ENCODE data around the gene CYP3A4. TPM values are rescaled to one million over a fixed set of nuclear protein-coding genes. Genes with fewer than 3 reads are reported as not detected.

The CYP3A4 gene
- total RNA-seq, 1 experiment from 2014 or later, result not detected

DNA sequence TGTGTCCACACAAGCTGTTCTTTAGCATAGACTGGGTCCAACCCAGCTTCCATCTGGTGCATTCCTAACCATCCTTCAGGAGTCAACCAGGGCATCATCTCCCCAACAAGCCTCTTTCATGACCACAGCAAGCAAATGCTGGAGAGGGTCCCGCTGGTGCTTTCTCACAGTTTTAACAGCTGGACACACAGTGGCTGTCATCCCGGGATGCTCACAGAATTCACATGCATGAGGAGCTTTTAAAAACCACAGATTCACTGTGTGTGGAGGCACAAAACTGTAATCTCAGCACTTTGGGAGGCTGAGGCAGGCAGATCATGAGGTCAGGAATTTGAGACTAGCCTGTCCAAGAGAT lies 42.6 kb downstream of the CYP3A4 start:
- DNase-seq, result no peak
- Mint-ChIP-seq H3K27ac (no peak overlapping the region), H3K27me3 (ENCODE audit: low read depth) (peaks cover 11% of the 10 kb centered on the region), H3K36me3 (ENCODE audit: insufficient read depth in 1 of 3, low read depth in 3 of 3) (no peaks in the 10 kb centered on the region; a peak in 1 of 7 replicates), H3K4me3 (no peak overlapping the region), H3K9me3 (peaks cover 2 to 3% of the 10 kb centered on the region in 2 experiments; a peak in 2 of 5 replicates), H3K4me1 (peaks cover 0 to 26% of the 10 kb centered on the region in 2 experiments; a peak in 3 of 4 replicates)
- no peak overlapping the region for H3K14ac ChIP-seq (ENCODE audit: insufficient read depth, low read length)
- no peaks in the 10 kb centered on the region for H4K20me1 ChIP-seq (ENCODE audit: control insufficient read depth, insufficient read depth, insufficient read length)
- H2AK5ac ChIP-seq (ENCODE audit: insufficient read length, low read length), result no peak overlapping the region
- H4K91ac ChIP-seq (ENCODE audit: insufficient read length, low read depth, low read length), result no peak overlapping the region
- H2BK12ac ChIP-seq (ENCODE audit: insufficient read length, low read depth, low read length), result no peak overlapping the region
- no peak overlapping the region for H3K27ac ChIP-seq (ENCODE audit: insufficient read length, low read depth, low read length)
- H4K5ac ChIP-seq (ENCODE audit: insufficient read length, low read depth, low read length), result no peak overlapping the region
- no CpG with 5 or more reads among the region's 2 CpGs for WGBS (ENCODE audit: extremely low coverage, insufficient read length, low lambda C conversion rate)
- H3K79me2 ChIP-seq (ENCODE audit: insufficient read depth, low read length), result no peaks in the 10 kb centered on the region
- H2BK20ac ChIP-seq (ENCODE audit: low read depth, low read length, poor library complexity, severe bottlenecking), result no peak overlapping the region
- no peak overlapping the region for H3K18ac ChIP-seq (ENCODE audit: insufficient read length, low read depth, low read length)
- H3K9me3 ChIP-seq (ENCODE audit: control insufficient read depth, low read depth, low read length), result no peaks in the 10 kb centered on the region
- no peak overlapping the region for H3K56ac ChIP-seq (ENCODE audit: insufficient read length, low read depth, low read length)
- H3K4ac ChIP-seq (ENCODE audit: low read depth, low read length), result no peak overlapping the region
- no peaks in the 10 kb centered on the region for H3K27me3 ChIP-seq (ENCODE audit: insufficient read depth, low read length)
- H3K9ac ChIP-seq (ENCODE audit: extremely low read depth, insufficient read length, low read length), result no peak overlapping the region
- H3K23ac ChIP-seq (ENCODE audit: insufficient read length, low read depth, low read length), result no peak overlapping the region
- H2BK120ac ChIP-seq (ENCODE audit: low read depth, low read length, poor library complexity, severe bottlenecking), result no peak overlapping the region
- H3K23me2 ChIP-seq (ENCODE audit: insufficient read length, low read depth, low read length, poor library complexity, severe bottlenecking), result no peaks in the 10 kb centered on the region
- no peak overlapping the region for H2BK15ac ChIP-seq (ENCODE audit: low read depth, low read length)
- TF ChIP-seq, protein P1, sequence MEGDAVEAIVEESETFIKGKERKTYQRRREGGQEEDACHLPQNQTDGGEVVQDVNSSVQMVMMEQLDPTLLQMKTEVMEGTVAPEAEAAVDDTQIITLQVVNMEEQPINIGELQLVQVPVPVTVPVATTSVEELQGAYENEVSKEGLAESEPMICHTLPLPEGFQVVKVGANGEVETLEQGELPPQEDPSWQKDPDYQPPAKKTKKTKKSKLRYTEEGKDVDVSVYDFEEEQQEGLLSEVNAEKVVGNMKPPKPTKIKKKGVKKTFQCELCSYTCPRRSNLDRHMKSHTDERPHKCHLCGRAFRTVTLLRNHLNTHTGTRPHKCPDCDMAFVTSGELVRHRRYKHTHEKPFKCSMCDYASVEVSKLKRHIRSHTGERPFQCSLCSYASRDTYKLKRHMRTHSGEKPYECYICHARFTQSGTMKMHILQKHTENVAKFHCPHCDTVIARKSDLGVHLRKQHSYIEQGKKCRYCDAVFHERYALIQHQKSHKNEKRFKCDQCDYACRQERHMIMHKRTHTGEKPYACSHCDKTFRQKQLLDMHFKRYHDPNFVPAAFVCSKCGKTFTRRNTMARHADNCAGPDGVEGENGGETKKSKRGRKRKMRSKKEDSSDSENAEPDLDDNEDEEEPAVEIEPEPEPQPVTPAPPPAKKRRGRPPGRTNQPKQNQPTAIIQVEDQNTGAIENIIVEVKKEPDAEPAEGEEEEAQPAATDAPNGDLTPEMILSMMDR (conservative IDR thresholded peaks at IDR 0.05), result no peak
- H3K4me2 ChIP-seq (ENCODE audit: insufficient read depth, insufficient read length, low read length), result no peak overlapping the region
- H3K79me1 ChIP-seq (ENCODE audit: insufficient read depth, low read depth, low read length, poor library complexity, severe bottlenecking), result no peaks in the 10 kb centered on the region
- no peak overlapping the region for H3T11ph ChIP-seq (ENCODE audit: low read length)
- no peak overlapping the region for H2BK5ac ChIP-seq (ENCODE audit: insufficient read length, low read length)
- H2AFZ ChIP-seq (ENCODE audit: low read length), result no peak overlapping the region
- no peak overlapping the region for H4K8ac ChIP-seq (replicated peaks; ENCODE audit: insufficient read length, low read depth, low read length)
- peaks cover 4% of the 10 kb centered on the region; the same call in 1 of the 2 replicates for H3K4me1 ChIP-seq (ENCODE audit: insufficient read depth, low read length)
